ENCODE measurements around the gene ATRNL1.
"Not testable (repeated sequence)": the region's sequence is repeated elsewhere in the genome, so short reads cannot be mapped to it uniquely, and the experiment has no call there.

The ATRNL1 gene

GRCh38 chr10:115405838-115406237 is 312.7 kb downstream of the ATRNL1 start:
- FAIRE-seq; DNase-seq (ENCODE audit: insufficient read length, low spot score): not testable (repeated sequence)

DNA sequence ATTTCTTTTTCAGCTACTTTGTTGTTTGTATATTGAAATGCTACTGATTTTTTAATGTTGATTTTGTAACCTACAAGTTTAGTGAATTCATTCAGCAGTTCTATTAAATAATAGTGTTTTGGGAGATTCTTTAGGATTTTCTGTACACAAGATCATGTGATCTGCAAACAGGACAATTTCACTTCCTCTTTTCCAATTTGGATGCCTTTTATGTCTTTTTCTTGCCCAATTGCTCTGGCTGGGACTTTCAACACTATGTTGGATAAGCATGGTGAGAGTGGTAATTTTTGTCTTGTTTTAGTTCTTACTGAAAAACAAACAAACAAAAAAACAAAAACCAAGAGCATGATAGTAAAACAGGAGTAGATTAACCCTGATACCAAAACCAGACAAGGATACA is 316.2 kb downstream of the ATRNL1 start:
- DNase-seq (ENCODE audit: insufficient read length, low spot score): no peak
- no peak for FAIRE-seq

DNA sequence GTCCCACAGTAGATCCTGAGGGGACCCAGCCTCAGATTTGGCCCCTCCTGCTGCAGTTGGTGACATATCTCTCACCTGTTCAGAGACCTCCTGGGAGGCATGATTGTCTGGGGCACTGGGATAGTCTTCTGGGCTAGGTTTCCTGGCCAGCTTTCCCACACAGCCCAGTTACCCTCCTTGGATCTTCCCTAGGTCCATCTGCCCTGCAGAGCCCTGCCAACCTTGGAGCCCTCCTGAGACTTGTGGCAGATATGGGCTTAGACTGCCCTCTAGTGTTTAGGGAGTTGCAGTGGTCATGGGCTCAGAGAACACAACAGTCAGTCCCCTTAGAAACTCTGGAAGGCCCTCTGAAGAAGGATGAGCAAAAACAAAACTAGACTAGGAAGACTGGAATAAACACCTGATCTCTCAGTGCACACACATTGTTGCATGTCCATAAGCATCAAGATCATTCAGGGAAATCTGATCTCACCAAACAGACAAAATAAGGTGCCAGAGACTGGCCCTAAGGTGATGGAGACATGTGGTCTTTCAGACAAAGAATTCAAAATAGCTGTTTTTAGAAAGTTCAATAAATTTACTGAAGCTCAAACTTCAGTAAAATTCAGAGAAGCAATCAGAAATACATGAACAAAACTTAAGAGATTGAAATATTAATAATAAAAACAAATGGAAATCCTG is 324.6 kb downstream of the ATRNL1 start:
- DNase-seq (ENCODE audit: insufficient read length, low spot score) (peak; percentile 12), FAIRE-seq (no peak)

DNA sequence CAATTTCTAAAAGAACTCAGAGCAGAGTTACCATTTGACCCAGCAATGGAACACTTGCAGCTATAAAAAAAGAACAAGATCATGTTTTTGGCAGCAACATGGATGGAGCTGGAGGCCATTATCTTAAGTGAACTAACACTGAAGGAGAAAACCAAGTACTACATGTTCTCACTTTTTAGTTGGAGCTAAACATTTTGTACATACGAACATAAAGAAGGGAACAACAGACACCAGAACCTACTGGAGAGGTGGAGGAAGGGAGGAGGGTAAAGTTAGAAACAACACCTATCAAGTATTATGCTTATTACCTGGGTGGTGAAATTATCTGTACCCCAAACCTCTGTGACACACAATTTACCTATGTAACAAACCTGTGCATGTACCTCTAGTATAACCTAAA is 329.5 kb downstream of the ATRNL1 start:
- FAIRE-seq (no peak), DNase-seq (ENCODE audit: insufficient read length, low spot score) (no peak)

GRCh38 chr10:115427611-115428010 is 334.4 kb downstream of the ATRNL1 start:
- FAIRE-seq (no peak), DNase-seq (ENCODE audit: insufficient read length, low spot score) (no peak)

- FAIRE-seq (no peak), DNase-seq (ENCODE audit: insufficient read length, low spot score) (no peak)
These were observed 339.1 kb downstream of the ATRNL1 start for GRCh38 chr10:115432188-115432819.

- DNase-seq (ENCODE audit: insufficient read length, low spot score): no peak
- FAIRE-seq: no peak
These were observed 343.8 kb downstream of the ATRNL1 start for GRCh38 chr10:115436999-115437398.

- DNase-seq (ENCODE audit: insufficient read length, low spot score): no peak
These were observed 348.9 kb downstream of the ATRNL1 start for GRCh38 chr10:115441907-115442545.

DNA sequence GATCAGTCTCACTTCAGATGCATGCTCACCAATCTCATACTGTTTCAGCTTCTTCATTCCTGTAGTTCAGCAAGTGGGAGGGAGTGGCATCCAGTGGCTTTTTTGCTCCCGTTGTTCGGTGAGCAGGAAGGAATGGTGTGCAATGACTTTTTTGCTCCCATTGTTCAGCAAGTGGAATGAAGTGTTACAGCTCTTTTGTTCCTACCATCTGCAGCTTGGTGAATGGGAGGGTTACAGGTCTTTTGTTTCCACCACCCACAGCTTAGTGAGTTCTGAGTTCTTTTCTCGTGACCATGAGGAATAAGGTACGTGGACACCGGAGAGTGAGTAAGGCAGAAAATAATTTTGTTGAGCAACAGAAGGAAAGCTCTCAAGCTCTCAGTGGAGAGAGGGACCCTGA is 363.6 kb downstream of the ATRNL1 start:
- no peak for DNase-seq (ENCODE audit: insufficient read length, low spot score)
- FAIRE-seq: no peak

More at GRCh38 chr10:115441907-115442545, 348.9 kb downstream of the ATRNL1 start:
- FAIRE-seq: no peak

- no peak for FAIRE-seq
- no peak for DNase-seq (ENCODE audit: insufficient read length, low spot score)
These were observed 390.1 kb downstream of the ATRNL1 start for GRCh38 chr10:115483294-115483693.

- no peak for DNase-seq (ENCODE audit: insufficient read length, low spot score)
- FAIRE-seq: no peak
These were observed 398.5 kb downstream of the ATRNL1 start for GRCh38 chr10:115491526-115492140.

DNA sequence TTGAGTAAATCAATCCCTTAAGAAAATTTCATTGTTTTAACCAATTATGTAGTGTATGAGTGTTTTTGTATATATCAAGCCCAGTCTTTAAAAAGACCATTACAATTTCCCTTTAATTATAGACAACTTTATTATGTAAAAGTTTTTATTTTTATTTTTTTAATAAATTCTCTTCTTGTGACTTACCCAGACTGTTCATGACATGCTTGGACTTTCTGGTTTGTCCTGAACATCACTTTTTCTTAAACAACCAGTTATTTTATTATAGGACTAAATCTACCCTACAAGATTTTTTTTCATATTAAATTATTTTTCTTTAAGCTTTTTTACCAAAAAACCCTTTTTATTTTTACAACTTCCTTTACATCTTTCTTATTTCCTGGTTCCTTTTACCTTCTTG is 410.4 kb downstream of the ATRNL1 start:
- FAIRE-seq: no peak

DNA sequence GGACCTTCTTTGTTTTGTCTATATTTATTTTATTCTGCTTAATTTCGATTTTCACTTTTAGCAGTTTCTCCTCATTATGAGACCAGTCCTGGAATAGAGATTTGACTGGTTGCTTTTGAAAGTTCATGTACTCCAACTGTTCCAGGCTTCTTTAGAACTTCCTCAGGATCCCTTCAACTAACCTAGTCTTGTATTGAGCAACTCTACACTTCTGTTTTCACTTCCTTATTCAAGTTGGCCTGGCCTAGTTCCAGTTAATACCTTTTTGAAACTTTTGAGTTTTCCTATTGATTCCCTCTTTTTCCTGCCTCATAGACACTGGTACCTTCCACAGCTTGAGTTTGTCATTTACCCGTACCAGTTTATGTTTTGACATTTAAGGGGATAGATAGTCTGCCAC is 421.7 kb downstream of the ATRNL1 start:
- no peak for FAIRE-seq
- DNase-seq (ENCODE audit: insufficient read length, low spot score): no peak

More for the DNA sequence above, 410.4 kb downstream of the ATRNL1 start:
- DNase-seq (ENCODE audit: insufficient read length, low spot score): no peak

GRCh38 chr10:115525141-115525540 is 432.0 kb downstream of the ATRNL1 start:
- no peak for FAIRE-seq
- no peak for DNase-seq (ENCODE audit: insufficient read length, low spot score)

- DNase-seq (ENCODE audit: insufficient read length, low spot score); FAIRE-seq: not testable (repeated sequence)
These were observed 434.5 kb downstream of the ATRNL1 start for GRCh38 chr10:115527682-115528081.

DNA sequence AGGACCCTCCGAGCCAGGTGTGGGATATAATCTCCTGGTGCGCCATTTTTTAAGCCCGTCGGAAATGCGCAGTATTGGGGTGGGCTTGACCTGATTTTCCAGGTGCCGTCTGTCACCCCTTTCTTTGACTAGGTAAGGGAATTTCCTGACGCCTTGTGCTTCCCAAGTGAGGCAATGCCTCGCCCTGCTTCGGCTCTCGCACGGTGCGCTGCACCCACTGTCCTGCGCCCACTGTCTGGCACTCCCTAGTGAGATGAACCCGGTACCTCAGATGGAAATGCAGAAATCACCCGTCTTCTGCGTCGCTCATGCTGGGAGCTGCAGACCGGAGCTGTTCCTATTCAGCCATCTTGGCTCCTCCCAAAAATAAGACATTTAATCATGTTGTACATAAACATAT is 443.2 kb downstream of the ATRNL1 start:
- DNase-seq (ENCODE audit: insufficient read length, low spot score); FAIRE-seq: not testable (repeated sequence)

DNA sequence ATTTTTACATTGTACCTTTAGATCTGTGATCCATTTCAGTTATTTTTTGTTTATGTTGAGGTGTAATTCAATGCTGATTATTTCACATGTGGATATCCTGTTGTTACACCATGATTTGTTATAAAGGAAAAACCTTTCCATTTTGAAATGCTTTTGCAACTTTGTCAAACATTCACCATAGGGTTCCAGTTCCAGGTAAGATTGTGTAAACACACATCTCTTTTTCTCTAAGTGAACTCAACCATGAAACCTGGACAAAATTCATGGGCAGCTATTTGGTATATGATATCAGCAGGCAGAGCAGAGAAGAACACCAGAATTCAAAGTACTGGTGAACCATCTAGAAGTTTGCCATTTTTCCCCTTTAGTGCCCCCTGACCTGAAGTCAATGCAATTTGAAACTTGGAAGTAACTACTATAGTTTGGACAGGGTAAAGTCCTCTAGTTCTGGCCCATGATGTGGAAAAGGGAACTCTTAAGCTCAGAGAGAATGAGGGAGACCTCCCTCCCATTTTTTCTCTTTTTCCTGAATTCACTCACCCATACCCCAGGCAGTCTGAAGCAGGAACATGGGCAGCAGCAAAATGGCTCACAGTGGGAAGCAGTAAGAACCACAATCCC is 446.1 kb downstream of the ATRNL1 start:
- FAIRE-seq: no peak
- DNase-seq (ENCODE audit: insufficient read length, low spot score): no peak

DNA sequence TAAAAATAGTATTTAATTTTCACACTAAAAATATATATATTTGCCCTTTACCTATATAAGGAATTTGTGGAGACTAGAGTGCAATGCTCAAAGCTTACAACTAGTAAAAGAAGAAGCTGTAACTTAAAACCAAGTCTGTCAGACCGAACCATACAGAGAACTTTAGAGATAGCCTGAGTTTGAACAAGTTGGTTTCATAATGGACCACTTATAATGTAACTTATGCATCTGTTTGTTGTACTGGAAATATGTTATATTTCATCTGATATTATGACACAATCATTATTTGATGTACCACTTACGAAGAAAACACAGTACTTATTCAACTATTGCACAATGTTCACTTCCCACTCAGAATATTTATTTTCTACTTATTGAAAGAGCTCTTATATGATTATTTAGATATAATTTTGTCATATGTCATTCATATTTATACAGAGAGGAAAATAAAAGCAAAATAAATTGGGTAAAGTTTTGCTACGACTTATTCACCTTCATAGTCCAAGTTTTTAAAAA is 462.8 kb downstream of the ATRNL1 start:
- no peak for FAIRE-seq

GRCh38 chr10:115558252-115558651 is 465.1 kb downstream of the ATRNL1 start:
- no peak for DNase-seq (ENCODE audit: insufficient read length, low spot score)
- no peak for FAIRE-seq

More for the DNA sequence above, 462.8 kb downstream of the ATRNL1 start:
- DNase-seq (ENCODE audit: insufficient read length, low spot score): no peak

DNA sequence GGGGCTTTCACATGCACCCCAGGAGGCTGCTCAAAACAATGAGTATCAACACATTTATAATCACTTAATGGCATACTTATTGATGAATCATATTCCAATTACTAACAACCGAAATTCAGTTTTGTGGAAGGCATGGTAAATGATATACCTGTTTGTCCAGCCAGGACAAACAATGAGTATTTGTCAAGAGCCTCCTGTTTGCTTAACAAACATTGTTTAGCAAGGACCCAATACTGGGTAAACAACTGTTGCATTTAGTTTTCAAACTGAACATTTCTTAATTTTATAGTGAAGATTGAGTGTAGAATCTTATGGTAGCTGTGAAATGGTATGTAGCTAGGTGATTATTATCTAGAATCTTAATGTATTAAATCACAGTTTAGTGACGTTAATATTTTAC is 473.7 kb downstream of the ATRNL1 start:
- DNase-seq (ENCODE audit: insufficient read length, low spot score) (no peak), FAIRE-seq (no peak)

Measured in HTR-8/SVneo (cell line).